Hepatocyte (in vitro differentiated cells): ENCODE data around the gene PCGF3.
"Not testable (repeated sequence)": the region's sequence is repeated elsewhere in the genome, so short reads cannot be mapped to it uniquely, and the experiment has no call there.

Experiments
- CTCF ChIP-seq: fragments of 200-600 bp; sonication (generic); IDR thresholded peaks from 2 replicates; pipeline ENCODE4 v1.5.1; 2016; ENCODE audit warnings: antibody characterized with exemption, mild to moderate bottlenecking; ENCODE audit not compliant: poor library complexity
- EZH2 ChIP-seq: fragments of 200-600 bp; sonication (generic); IDR thresholded peaks from 2 replicates; pipeline ENCODE4 v1.6.1; 2016; ENCODE audit warnings: antibody characterized with exemption, mild to moderate bottlenecking, borderline replicate concordance

- not testable (repeated sequence) for TF ChIP-seq CTCF, EZH2
Measured at GRCh38 chr4:774419-775092, 68.9 kb downstream of the PCGF3 start.
